Renal pelvis (tissue), 4 donors: ENCODE results near the gene F8. TPM values are rescaled to one million over a fixed set of nuclear protein-coding genes. Genes with fewer than 3 reads are reported as not detected.
"Not testable (repeated sequence)": the region's sequence is repeated elsewhere in the genome, so short reads cannot be mapped to it uniquely, and the experiment has no call there.

Experiments
- DNase-seq: peaks from one replicate; pipeline ENCODE4 v3.0.0-alpha.2; 2013
- polyA plus RNA-seq, 3 donors: library from polyadenylated mRNA; unstranded; fragments of 120-200 nt; gene quantifications; one replicate each; pipeline ENCODE4 v1.2.1, GENCODE V29; 2013; ENCODE audit not compliant: insufficient read length in 3 of 3

Gene F8
- polyA plus RNA-seq, 3 donors: 12.0 to 14.2 (median 13.3) TPM

DNA sequence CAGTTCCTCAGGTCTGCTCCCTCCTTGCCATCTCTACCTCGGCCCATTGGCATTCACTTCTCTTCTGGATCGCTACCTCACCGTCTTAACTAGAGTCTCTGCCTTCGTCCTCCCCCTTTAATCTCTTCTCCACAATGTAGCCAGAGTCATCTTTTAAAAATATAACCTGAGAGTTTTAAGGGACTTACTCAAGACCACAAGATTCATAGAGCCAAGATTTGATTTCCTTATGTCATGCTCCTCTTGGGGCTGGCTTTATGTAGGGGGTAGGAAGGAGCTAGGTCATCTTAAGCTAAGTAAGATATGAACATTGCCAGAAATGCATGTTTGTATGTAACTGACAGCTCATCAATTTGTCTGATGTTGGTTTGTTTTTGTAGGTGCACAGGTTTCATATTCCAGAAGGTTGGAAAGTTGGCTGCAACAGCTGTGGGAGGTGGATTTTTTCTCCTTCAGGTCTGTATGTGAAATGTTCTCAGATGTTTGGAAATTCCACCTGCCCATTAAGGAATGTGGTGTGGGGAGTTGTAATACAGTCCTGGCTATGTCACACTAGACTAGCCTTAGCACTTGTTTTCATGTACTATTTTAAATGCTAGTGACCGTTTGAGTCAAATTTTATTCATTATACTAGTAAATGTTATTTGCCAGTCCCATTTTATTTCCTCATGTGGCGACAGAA lies 23.7 kb upstream of the F8 start:
- no peak for DNase-seq

DNA sequence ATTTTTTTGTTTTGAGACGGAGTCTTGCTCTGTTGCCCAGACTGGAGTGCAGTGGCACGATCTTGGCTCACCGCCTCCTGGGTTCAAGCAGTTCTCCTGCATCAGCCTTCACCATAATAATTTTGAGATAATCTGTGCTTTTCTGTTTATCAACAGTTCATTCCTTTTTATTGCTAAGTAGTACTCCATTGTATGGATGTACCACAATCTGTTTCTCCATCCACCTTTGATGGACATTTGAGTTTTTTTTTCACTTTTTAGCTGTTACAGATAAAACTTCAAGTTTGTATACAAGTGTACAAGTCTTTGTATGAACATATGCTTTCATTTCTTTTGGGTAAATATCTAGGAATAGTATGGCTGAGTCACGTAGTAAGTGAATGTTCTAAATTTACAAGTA lies 13.2 kb upstream of the F8 start:
- DNase-seq: no peak

DNA sequence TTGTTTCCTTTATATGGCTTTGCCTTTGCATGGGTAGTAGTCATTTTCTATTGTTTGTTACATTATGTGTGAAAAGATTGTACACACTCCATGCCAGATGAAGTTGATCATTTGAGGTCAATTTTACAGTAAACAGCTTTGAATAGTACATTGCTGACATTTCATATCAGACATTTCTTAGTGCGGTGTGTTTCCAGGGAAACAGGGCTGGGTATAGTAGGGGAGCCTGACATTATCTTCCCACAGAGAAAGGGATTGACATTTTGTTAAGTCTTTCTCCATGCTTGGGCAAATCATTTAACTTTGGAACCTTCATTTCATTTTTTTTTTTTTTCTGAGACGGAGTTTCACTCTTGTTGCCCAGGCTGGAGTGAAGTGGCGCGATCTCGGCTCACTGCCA lies 9.1 kb upstream of the F8 start:
- no peak for DNase-seq

DNA sequence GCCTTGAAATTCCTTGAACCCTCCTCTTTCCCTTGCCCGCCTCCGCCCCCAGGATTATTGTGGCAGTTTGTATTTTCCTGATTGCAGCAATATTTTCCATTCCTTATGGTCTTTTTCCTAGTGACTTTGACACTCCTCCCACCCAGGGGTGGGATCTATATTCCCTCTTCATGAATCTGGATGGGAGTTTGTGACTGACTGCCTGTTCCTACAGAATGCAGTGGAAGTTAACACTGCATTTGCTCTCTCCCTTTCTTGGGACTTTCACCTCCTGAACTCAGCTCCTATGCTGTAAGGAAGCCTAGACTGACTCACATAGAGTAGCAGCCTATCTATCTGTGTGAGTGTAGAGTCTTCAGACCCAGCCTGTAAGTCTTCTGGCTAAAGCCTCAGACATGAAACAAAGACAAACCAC lies 6.4 kb upstream of the F8 start:
- no peak for DNase-seq

DNA sequence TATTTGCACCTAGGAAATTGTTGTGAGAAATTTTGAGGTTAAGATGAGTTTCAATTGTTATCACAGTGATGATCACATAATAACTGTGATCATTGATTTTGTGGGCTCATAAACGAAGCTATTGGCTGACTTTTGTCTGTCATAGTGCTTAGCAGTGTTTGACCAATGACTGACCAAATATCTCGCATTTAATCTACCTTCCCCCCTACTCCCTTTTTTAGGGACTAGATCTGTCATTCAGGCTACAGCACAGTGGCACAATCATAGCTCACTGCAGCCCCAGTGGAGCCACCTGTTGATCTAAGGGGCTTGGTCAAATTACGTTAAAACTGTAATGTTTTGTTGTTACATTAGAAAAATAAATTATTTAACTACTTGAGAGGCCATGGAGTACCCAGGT lies 5.6 kb upstream of the F8 start:
- no peak for DNase-seq

DNA sequence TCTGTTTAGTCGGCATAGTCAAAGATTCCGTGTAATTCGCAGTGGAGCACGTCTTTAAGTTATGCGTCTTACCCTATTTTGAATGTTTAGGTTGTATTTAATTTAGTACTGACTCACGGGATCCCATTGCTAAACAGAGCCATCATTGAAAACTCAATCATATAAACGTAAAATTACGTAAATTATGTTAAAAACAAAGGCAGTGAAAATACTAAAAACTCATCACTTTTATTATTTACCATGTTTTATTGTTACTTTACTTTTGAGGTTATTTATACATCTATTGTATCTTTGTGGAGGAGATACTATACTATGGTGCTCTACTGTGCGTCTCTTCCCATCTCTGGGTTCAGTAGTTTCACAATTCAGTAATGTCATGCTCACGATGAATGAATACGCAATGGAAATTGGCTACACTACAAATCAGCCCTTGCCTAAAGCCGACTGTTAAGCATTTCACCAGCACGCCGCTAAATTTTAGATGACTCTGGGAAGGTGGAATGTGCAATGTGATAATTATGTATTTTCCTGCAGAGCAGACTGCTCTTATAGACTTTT lies 5.1 kb upstream of the F8 start:
- DNase-seq: peak; percentile 20

DNA sequence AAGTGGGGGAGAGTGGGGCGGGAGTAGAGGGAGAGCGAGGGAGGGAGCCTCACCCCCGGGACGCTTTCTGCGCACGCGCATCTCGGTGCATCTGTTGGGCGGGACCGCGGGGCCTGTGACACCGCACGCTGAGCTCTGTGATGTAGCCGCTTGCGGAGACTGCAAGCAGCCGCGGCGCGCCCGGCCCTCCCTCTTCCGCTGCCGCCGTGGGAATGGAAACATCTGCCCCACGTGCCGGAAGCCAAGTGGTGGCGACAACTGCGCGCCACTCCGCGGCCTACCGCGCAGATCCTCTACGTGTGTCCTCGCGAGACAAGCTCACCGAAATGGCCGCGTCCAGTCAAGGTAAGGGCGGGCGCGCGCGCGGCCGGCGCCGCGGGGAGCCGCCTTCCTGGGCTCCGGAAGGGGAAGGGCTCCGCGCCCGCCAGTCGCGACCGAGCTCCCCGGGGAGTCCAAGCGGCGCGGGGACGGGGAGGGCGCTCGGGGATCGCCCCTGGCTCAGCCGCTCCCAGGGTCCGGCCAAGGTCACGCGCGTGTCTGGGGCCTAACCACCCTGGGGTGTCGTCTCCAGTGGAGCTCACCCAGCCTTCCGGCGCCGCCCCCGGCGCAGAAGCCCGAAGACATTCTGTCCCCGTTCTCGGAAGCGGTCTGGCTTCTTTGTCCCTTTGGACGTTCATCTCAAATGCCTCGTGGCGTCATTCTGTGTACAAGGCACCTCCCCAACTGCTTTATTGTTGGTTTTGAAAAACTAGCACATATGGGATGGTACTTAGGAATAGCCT lies 4.4 kb upstream of the F8 start, which contains the start of gene FUNDC2:
FUNDC2 (plus strand) TSS at position 118 of the 782 bp plus-strand sequence; CDS start at position 213, 95 bp downstream.
- peak; percentile 91 for DNase-seq

- no peak for DNase-seq
Observed at GRCh38 chrX:155026420-155026726, 3.9 kb upstream of the F8 start.

GRCh38 chrX:155023907-155024833 lies 1.6 kb upstream of the F8 start:
- DNase-seq: no peak

GRCh38 chrX:155020591-155020990 lies 1.9 kb downstream of the F8 start:
- DNase-seq: no peak

DNA sequence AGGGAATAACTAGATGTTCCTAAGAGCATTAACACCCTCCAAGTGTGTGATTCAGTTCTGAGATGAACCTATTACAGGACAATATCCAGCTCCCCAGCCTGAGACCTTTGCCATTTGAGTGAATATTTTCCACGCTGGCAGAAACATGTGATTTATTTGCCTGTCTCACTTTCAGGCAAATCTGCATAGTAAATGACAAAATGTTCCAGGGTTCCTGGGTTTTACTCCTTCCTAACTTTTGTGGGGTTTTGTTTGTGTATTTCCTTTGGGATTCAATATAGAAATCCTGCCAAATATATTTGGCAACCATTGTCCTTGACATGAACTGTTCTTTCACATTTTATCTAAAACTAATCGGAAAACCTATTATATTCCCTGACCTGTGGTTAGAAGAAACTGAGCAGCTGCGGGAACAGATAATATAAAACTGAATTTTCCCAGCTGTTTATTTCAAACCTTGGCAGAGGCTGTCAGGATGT lies 12.5 kb downstream of the F8 start:
- DNase-seq: no peak

DNA sequence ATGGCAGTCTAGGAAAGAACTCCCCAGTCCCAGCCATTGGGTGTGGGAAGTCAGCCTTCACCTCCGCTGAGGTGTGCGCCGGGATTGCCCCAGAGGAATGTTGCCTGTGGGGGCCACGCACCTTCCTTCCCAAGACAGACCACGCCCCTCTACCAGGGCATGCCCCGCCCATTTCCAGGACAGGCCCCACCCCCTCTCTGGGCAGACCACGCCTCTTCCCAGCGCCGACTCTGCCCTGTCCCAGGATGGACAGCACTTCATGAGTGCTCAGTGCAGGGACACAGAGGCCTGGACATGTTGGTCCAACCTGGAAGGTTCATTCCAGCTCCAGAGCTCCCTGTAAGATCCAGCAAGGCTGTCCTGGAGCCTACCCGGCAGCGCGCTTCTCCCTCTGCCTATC lies 13.9 kb downstream of the F8 start:
- DNase-seq: not testable (repeated sequence)

DNA sequence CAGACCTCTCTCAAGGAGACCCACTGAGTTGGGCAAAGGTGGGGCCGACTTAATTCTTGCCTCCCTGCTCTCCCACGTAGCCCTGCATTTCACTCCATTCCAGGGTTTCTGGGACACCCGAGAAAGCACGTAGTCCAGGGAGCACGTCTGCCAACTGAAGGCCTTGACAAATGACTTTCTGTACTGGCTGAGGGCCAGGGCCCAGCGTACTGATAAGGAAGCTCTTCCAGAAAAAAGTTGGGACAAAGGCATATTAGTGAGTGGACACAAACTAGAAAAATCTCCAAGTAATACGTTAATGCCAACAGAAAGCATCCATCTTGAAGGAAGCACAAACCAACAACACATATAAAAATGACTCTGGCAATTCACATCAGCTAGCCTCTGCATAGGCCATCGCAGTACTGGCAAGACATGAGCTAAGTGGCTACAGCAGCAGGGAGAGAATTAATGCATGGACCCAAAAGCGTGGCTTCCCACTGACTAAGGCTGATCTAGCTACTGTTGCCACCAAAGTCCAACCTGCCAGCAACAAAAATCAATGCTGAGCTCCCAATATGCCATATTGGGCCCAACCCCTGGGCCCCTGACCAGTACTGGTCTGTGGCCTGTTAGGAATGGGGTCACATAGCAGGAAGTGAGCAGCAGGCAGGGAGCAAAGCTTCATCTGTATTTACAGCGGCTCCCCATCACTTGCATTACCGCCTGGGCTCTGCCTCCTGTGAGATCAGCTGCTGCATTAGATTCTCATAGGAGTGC lies 15.4 kb downstream of the F8 start:
- DNase-seq: not testable (repeated sequence)

DNA sequence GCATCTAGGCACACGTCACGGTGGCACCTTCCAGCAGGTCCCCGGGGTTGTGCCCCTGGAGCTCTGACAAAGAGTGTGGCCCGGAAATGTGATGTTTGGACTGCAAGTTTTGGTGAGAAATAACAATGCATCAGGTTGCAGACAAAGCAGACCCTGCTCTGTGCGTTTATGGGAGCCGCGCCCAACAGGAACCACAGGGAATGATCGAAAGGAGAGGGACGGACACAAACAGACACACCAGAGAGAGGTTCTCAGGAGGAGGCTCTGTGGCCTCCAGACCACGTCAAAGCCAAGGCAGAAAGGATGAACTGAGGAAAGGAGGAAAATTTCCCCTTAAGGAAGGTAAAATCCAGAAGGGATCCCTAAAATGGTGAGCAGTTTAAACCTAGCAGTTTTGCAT lies 16.1 kb downstream of the F8 start:
- DNase-seq: not testable (repeated sequence)

- no peak for DNase-seq
Observed at GRCh38 chrX:155005190-155005589, 17.3 kb downstream of the F8 start.

DNA sequence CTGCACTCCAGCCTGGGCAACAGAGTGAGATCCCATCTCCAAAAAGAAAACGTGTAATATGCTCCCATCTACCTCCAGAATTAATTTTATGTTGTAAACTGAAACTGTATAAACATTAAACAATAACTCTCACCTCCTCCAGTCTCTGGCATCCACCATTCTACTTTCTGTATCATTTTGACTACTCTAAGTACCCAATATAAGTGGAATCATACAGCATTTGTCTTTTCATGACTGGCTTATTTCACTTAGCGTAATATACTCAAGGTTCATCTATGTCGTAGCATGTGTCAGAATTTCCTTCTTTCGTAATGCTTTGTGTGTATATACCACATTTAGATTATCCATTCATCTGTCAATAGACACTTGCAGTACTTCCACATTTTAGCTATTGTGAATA lies 20.6 kb downstream of the F8 start:
- DNase-seq: no peak

DNA sequence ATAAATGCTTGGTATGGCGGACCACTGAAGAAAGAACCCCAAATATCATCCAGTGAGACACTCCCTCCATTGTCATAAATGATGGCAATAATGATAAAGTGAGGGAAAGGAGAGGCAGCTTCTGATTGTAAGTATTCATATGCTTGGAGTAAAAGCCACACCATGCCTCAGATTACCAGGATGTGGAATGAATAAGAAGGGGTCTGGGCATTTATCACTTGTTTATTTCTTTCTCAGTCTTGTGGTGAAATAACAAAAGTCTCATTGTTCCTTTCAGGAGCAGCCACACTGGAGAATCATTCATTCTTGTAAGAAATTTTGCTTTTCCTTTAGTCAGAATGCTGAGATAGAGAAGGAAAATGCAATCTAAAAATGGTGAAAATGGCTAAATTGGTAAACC lies 21.7 kb downstream of the F8 start:
- DNase-seq: no peak

GRCh38 chrX:154998204-154998880 lies 24.2 kb downstream of the F8 start:
- no peak for DNase-seq

DNA sequence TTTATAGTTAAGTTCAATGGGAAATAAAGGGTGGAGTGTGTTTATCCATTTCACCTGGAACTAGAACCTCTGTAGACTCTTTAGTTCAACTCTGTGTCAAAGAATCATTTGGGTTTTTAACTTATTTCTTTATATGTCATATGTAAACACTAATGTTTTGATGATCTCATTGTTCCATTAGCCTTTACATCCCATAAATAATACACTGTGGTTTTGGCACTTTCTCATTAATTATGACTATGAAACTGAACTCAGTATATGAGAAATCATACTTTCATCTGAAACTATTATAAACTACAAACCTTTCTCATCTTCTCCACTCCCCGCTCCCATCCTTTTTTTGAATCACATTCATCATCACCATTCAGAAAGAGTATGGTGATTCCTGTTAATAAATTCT lies 31.0 kb downstream of the F8 start:
- no peak for DNase-seq

GRCh38 chrX:154991039-154991438 lies 31.5 kb downstream of the F8 start:
- no peak for DNase-seq

DNA sequence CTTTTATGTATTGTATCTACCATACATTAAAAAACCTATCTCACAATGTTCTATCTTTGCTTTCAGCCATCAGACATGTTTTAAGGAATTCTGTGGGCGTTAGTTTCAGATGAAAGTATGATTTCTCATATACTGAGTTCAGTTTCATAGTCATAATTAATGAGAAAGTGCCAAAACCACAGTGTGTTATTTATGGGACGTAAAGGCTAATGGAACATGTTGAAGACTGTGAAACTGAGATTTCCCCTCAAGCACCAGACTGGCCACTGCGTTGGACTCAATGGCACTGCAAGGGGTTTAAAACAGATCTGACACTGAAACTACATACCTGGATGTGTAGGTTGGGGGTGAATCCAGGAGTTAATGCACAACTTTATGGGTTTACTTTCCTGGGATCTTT lies 32.0 kb downstream of the F8 start:
- DNase-seq: no peak
